Muscle layer of colon (tissue), 2 donors: ENCODE results near the gene XAGE2.

Experiments used
- H3K27ac ChIP-seq: one replicate; pipeline ENCODE4 v1.7.0; 2013; ENCODE audit warnings: low read depth, mild to moderate bottlenecking, low read length, moderate library complexity
- H3K27me3 ChIP-seq, 2 donors: one replicate each; pipeline ENCODE4 v1.7.0; 2013; ENCODE audit warnings: low read length in 2 of 2, mild to moderate bottlenecking in 2 of 2; ENCODE audit not compliant: insufficient read depth in 2 of 2, control insufficient read depth in 1 of 2
- H3K36me3 ChIP-seq: one replicate; pipeline ENCODE4 v1.7.0; 2013; ENCODE audit warnings: mild to moderate bottlenecking, low read length; ENCODE audit not compliant: insufficient read depth
- H3K4me1 ChIP-seq: one replicate; pipeline ENCODE4 v1.7.0; 2013; ENCODE audit warnings: mild to moderate bottlenecking, low read length; ENCODE audit not compliant: insufficient read depth
- H3K4me3 ChIP-seq, 2 donors: one replicate each; pipeline ENCODE4 v1.7.0; 2013; ENCODE audit warnings: low read length in 2 of 2, low read depth in 1 of 2, mild to moderate bottlenecking in 1 of 2, moderate library complexity in 1 of 2
- H3K9ac ChIP-seq: one replicate; pipeline ENCODE4 v1.7.0; 2013; ENCODE audit warnings: low read length
- H3K9me3 ChIP-seq: one replicate; pipeline ENCODE4 v1.7.0; 2013; ENCODE audit warnings: mild to moderate bottlenecking, low read length
- donor health status: abdominal sarcoma.
- donor health status: Adenocarcinoma of cecum.

XAGE2 gene

GRCh38 chrX:52361941-52362340 is 6.9 kb upstream of the XAGE2 start:
- H3K27me3 ChIP-seq = peaks cover 6 to 13% of the 10 kb centered on the region in 2 donors
- H3K4me1 ChIP-seq = no peaks in the 10 kb centered on the region
- H3K9ac ChIP-seq = no peak overlapping the region
- H3K27ac ChIP-seq = no peak overlapping the region
- H3K9me3 ChIP-seq = no peaks in the 10 kb centered on the region
- no peak overlapping the region for H3K4me3 ChIP-seq
- no peaks in the 10 kb centered on the region for H3K36me3 ChIP-seq

DNA sequence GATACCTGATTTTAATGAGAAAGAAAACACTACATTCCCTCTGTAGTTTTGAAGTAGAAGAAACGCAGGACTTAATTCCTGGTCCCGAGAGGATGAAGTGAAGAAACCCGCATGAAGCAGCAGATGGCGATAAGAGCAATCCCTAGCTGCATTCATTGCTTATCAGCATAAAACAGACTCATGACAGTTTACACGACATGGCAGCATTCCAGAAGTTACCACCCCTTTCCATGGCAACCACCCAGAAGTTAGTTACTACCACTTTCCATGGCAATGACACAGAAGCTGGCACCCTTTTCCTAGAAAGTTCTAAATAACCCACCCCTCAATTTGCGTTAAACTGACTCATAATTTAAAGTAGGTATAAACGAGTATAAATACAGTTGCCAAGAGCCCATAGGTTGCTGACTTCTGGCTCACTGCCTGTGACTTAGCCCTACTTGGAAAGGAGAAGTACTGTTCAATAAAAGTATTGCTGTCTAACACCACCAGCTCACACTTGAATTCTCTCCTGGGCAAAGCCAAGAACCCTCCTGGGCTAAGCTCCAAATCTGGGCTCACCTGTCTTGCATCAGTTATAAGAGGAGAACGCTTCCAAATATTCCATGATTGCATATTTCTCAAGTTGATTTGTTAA is 5.5 kb upstream of the XAGE2 start:
- no peak overlapping the region for H3K27ac ChIP-seq
- no peaks in the 10 kb centered on the region for H3K4me1 ChIP-seq
- H3K36me3 ChIP-seq = no peaks in the 10 kb centered on the region
- no peak overlapping the region for H3K9ac ChIP-seq
- no peaks in the 10 kb centered on the region for H3K9me3 ChIP-seq
- no peak overlapping the region for H3K4me3 ChIP-seq
- H3K27me3 ChIP-seq = peaks cover 6 to 19% of the 10 kb centered on the region in 2 donors

DNA sequence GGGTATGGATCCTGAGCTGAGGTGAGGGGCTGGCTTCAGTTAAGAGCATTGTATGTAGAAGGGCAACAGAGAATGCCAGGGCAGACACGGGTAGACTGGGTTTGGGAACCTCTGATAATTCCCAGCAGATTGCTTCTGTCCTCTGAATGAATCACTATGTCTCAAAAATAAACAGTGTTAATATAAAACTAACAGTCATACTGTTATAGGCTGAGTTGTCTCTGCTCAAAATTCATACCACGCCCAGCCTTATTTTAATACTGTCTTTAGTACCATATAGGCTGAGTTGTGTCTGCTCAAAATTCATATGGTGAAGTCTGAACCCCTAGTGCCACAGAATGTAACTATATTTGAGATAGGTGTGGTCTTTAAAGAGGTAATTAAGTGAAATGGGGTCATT is 10.0 kb downstream of the XAGE2 start:
- Histone ChIP-seq H3K4me3 (no peak overlapping the region), H3K27me3 (peaks cover 0 to 7% of the 10 kb centered on the region in 2 donors), H3K9ac (no peak overlapping the region), H3K36me3 (no peaks in the 10 kb centered on the region), H3K4me1 (no peaks in the 10 kb centered on the region), H3K9me3 (no peaks in the 10 kb centered on the region), H3K27ac (no peak overlapping the region)

DNA sequence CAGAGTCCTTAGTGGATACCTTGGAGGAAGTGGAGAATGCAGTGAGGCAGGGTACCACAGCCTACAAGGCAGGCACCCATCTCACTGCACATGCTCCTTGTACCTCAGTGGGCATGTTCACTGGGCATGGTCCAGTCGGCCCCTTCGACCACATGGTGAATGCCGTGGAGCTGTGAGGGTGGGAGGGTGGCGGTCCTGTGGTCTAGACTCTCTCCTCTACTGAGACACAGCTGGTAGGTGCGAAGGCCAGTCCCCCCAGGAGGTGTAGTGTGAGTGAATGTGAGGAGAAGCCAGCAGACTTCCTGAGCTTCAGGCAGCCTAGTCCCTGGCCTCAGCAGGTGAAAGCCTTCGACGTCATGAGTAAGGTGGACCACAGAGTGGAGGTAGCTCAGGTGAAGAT is 12.2 kb downstream of the XAGE2 start:
- peaks cover 0 to 7% of the 10 kb centered on the region in 2 donors for H3K27me3 ChIP-seq
- no peak overlapping the region for H3K27ac ChIP-seq
- no peaks in the 10 kb centered on the region for H3K4me1 ChIP-seq
- H3K9me3 ChIP-seq = no peaks in the 10 kb centered on the region
- no peaks in the 10 kb centered on the region for H3K36me3 ChIP-seq
- no peak overlapping the region for H3K9ac ChIP-seq
- H3K4me3 ChIP-seq = no peak overlapping the region

- Histone ChIP-seq H3K27ac (no peak overlapping the region), H3K27me3 (peaks cover 0 to 6% of the 10 kb centered on the region in 2 donors), H3K9me3 (no peaks in the 10 kb centered on the region), H3K36me3 (no peaks in the 10 kb centered on the region), H3K4me1 (no peaks in the 10 kb centered on the region), H3K4me3 (no peak overlapping the region), H3K9ac (no peak overlapping the region)
Measured at GRCh38 chrX:52410439-52411394, 41.9 kb downstream of the XAGE2 start.

- Histone ChIP-seq H3K36me3 (no peaks in the 10 kb centered on the region), H3K27ac (no peak overlapping the region), H3K9ac (no peak overlapping the region), H3K4me1 (no peaks in the 10 kb centered on the region), H3K9me3 (no peaks in the 10 kb centered on the region), H3K4me3 (no peak overlapping the region), H3K27me3 (peaks cover 0 to 5% of the 10 kb centered on the region in 2 donors)
Measured at GRCh38 chrX:52415304-52415703, 46.5 kb downstream of the XAGE2 start.

- H3K27ac ChIP-seq = no peak overlapping the region
- no peak overlapping the region for H3K4me3 ChIP-seq
- H3K9me3 ChIP-seq = no peaks in the 10 kb centered on the region
- H3K9ac ChIP-seq = no peak overlapping the region
- no peaks in the 10 kb centered on the region for H3K36me3 ChIP-seq
- H3K27me3 ChIP-seq = peaks cover 0 to 5% of the 10 kb centered on the region in 2 donors
- H3K4me1 ChIP-seq = no peaks in the 10 kb centered on the region
Measured at GRCh38 chrX:52416816-52417215, 48.0 kb downstream of the XAGE2 start.

GRCh38 chrX:52420824-52421443 is 52.1 kb downstream of the XAGE2 start:
- H3K27ac ChIP-seq = no peak overlapping the region
- H3K27me3 ChIP-seq = peaks cover 0 to 3% of the 10 kb centered on the region in 2 donors
- no peaks in the 10 kb centered on the region for H3K4me1 ChIP-seq
- H3K4me3 ChIP-seq = no peak overlapping the region
- no peak overlapping the region for H3K9ac ChIP-seq
- no peaks in the 10 kb centered on the region for H3K36me3 ChIP-seq
- no peaks in the 10 kb centered on the region for H3K9me3 ChIP-seq

DNA sequence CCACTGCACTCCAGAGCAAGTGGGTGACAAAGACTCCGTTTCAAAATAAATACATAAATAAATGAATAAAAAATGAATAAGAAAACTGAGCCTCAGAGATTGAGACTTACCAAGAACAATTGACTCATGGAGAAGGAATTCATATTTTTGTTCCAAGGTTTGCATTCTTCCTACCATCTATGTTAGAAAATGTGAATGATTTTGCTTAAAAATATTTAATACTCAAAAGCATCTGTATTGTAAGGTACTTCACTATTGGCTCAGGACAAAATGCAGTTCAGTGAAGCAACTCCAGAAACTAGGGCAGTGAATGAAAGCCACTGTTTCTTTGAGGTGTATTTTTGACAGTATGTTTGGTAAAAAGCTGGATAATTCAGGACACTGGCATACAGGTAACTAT is 54.1 kb downstream of the XAGE2 start:
- Histone ChIP-seq H3K4me3 (no peak overlapping the region), H3K9me3 (no peaks in the 10 kb centered on the region), H3K9ac (no peak overlapping the region), H3K36me3 (no peaks in the 10 kb centered on the region), H3K4me1 (no peaks in the 10 kb centered on the region), H3K27ac (no peak overlapping the region), H3K27me3 (no peaks in the 10 kb centered on the region)

- H3K4me3 ChIP-seq = no peak overlapping the region
- no peak overlapping the region for H3K9ac ChIP-seq
- no peaks in the 10 kb centered on the region for H3K36me3 ChIP-seq
- H3K27ac ChIP-seq = no peak overlapping the region
- H3K4me1 ChIP-seq = no peaks in the 10 kb centered on the region
- H3K27me3 ChIP-seq = no peaks in the 10 kb centered on the region
- H3K9me3 ChIP-seq = no peaks in the 10 kb centered on the region
Measured at GRCh38 chrX:52424656-52425055, 55.8 kb downstream of the XAGE2 start.
